Cardiac fibroblast (primary cell): ENCODE results near the gene VWA5B2.

ENCODE experiments used
- DNase-seq, 2 donors: peaks; one replicate each; pipeline versions ENCODE4 v3.0.0 to v3.0.0-alpha.2; 2010; ENCODE audit warnings: low read depth in 2 of 2
- H3K4me3 ChIP-seq, 2 donors: replicated peaks in 1 of 2; 1 replicate in 1 of 2; 2 replicates in 1 of 2; pipeline ENCODE4 v1.5.1; 2011; ENCODE audit warnings: low read depth in 2 of 2, low read length in 2 of 2, mild to moderate bottlenecking in 2 of 2, moderate library complexity in 1 of 2
- TF ChIP-seq, protein P1 (sequence below): IDR thresholded peaks from one replicate; pipeline ENCODE4 v1.5.1; 2011; ENCODE audit warnings: low read depth, mild to moderate bottlenecking, low read length, inconsistent platforms

The VWA5B2 gene

DNA sequence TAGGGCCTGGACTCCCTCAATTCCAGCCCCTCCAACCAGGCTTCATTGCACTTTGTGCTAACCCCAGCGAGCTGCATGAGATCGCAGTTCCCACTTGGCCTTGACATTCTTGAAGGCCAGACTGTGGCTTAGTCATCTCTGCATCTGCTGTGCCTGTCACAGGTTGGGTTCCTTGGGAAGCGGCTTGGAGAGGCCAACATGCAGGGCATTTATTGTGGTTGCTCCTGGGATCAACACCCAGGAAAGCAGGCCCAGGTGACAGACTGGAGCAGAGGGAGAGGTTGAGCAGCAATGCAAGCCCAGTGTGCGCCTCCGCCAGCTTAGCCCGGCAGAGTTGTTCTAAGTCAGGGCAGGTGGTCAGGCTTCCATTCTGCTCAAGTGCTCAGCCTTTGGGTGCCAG lies 32.8 kb upstream of the VWA5B2 start:
- no peak for DNase-seq
- H3K4me3 ChIP-seq: no peak overlapping the region
- TF ChIP-seq, protein P1, sequence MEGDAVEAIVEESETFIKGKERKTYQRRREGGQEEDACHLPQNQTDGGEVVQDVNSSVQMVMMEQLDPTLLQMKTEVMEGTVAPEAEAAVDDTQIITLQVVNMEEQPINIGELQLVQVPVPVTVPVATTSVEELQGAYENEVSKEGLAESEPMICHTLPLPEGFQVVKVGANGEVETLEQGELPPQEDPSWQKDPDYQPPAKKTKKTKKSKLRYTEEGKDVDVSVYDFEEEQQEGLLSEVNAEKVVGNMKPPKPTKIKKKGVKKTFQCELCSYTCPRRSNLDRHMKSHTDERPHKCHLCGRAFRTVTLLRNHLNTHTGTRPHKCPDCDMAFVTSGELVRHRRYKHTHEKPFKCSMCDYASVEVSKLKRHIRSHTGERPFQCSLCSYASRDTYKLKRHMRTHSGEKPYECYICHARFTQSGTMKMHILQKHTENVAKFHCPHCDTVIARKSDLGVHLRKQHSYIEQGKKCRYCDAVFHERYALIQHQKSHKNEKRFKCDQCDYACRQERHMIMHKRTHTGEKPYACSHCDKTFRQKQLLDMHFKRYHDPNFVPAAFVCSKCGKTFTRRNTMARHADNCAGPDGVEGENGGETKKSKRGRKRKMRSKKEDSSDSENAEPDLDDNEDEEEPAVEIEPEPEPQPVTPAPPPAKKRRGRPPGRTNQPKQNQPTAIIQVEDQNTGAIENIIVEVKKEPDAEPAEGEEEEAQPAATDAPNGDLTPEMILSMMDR: no peak

GRCh38 chr3:184198509-184198908 lies 30.9 kb upstream of the VWA5B2 start:
- H3K4me3 ChIP-seq: no peak overlapping the region
- no peak for DNase-seq
- TF ChIP-seq, protein P1: no peak

DNA sequence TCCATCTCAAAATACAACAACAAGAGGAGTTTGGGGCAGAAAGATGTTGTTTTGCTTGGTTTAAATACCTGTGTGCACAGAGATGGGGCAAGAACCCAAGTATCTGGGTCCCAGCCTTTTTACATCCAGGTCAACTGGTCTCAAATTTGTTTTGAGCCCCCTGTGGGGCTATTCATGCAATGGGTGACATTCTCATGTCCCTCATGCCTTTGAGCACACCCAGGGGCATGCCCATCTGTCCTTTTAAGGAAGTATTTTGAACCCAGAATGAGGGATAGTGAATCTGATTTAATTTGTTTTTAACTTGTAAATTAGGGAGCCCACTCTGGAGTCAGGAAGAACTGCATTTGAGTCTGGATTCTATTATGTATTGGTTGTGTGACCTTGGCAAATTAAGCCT lies 28.6 kb upstream of the VWA5B2 start:
- H3K4me3 ChIP-seq: no peak overlapping the region
- DNase-seq: no peak
- TF ChIP-seq, protein P1: no peak

GRCh38 chr3:184203526-184203925 lies 25.9 kb upstream of the VWA5B2 start:
- no peak for DNase-seq
- TF ChIP-seq, protein P1: no peak
- H3K4me3 ChIP-seq: no peak overlapping the region

- no peak overlapping the region for H3K4me3 ChIP-seq
- TF ChIP-seq, protein P1: no peak
- peak in 1 of 2 donors; percentile 31 for DNase-seq
Observed at GRCh38 chr3:184209146-184209923, 20.1 kb upstream of the VWA5B2 start.

DNA sequence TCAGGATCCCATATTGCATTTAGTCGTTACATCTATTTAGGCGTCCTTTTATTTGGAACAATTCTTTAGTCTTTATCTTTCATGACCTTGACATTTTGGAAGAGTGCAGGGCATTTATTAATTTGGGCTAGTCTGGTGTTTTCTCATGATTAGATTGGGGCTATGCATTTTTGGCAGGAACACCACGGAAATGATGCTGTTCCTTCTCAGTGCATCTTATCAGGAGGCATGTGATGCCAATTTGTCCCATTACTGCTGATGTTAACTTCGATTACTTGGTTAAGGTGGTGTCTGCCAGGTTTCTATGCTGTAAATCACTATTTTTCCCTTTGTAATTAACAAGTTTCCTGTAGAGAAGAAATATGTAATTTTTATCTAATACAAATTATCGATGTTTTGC lies 18.1 kb upstream of the VWA5B2 start:
- DNase-seq: no peak
- TF ChIP-seq, protein P1: no peak
- no peak overlapping the region for H3K4me3 ChIP-seq

DNA sequence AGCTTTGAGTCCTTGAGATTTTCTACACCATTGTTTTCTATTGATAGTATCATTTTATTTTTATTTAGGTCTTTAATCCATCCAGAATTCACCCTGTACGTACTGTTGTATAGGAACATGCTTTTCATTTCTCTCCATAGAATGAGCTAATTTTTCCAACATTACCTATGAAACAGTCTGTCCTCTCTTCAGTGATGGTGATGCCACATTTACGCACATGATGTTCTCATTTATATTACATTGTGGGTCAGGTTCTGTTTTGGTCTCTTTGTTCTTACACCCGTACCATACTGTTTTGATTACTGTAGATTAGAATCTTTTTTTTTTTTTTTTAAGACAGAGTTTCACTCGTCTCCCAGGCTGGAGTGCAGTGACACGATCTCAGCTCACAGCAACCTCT lies 17.7 kb upstream of the VWA5B2 start:
- no peak for DNase-seq
- TF ChIP-seq, protein P1: no peak
- H3K4me3 ChIP-seq: no peak overlapping the region
